Measurements from ENCODE around the gene CTBP2. TPM values are rescaled to one million over a fixed set of nuclear protein-coding genes. Genes with fewer than 3 reads are reported as not detected.

The CTBP2 gene
- total RNA-seq, 1 experiment from 2014 or later, result 191 TPM

GRCh38 chr10:125118701-125119100 lies 41.7 kb downstream of the CTBP2 start:
- TF ChIP-seq GRHL2 (CRISPR knock-in tag; IDR thresholded peaks at IDR 0.05; ENCODE audit: insufficient replicate concordance, severe bottlenecking) (no peak), MLX (CRISPR knock-in tag; IDR thresholded peaks at IDR 0.05) (no peak), IRF2 (CRISPR knock-in tag; IDR thresholded peaks at IDR 0.05; ENCODE audit: borderline replicate concordance, low read depth) (no peak), PREB (CRISPR knock-in tag; IDR thresholded peaks at IDR 0.05; ENCODE audit: borderline replicate concordance) (no peak), FOXP1 (CRISPR knock-in tag; IDR thresholded peaks at IDR 0.05; ENCODE audit: borderline replicate concordance) (no peak), RELA (CRISPR knock-in tag; IDR thresholded peaks at IDR 0.05; ENCODE audit: borderline replicate concordance) (no peak), AFF4 (CRISPR knock-in tag; IDR thresholded peaks at IDR 0.05; ENCODE audit: borderline replicate concordance) (no peak)
- ChIA-PET CTCF (interaction anchor here (1.0 to 1.5 kb wide), 3 partner anchors 16 to 71 kb away, joined by 3 to 5 read pairs (median 3); no protein-coding TSS in a partner anchor), POLR2A (no interaction called here)
- DNase-seq (ENCODE audit: low spot score) (no peak), ATAC-seq (no peak)
- Mint-ChIP-seq H3K27ac (peak overlapping the region; percentile 60), H3K9me3 (no peaks in the 10 kb centered on the region), H3K27me3 (ENCODE audit: low read depth) (no peaks in the 10 kb centered on the region), H3K36me3 (peaks cover 30% of the 10 kb centered on the region), H3K4me3 (no peak overlapping the region; the same call in 1 of the 2 replicates), H3K4me1 (peaks cover 89% of the 10 kb centered on the region)

- CTCF ChIA-PET, result interaction anchor here (1.5 kb wide), 1 partner anchor 16 kb away, joined by 3 read pairs; no protein-coding TSS in a partner anchor
- Mint-ChIP-seq H3K9me3 (no peaks in the 10 kb centered on the region), H3K27ac (peak overlapping the region; percentile 94), H3K27me3 (ENCODE audit: low read depth) (no peaks in the 10 kb centered on the region), H3K4me3 (no peak overlapping the region), H3K36me3 (peaks cover 30% of the 10 kb centered on the region), H3K4me1 (peaks cover 91% of the 10 kb centered on the region)
- no peak for ATAC-seq
- POLR2A ChIA-PET, result no interaction called here
- no peak for TF ChIP-seq ZNF138 (CRISPR knock-in tag; conservative IDR thresholded peaks at IDR 0.05)
- TF ChIP-seq E2F4 (CRISPR knock-in tag; IDR thresholded peaks at IDR 0.05; ENCODE audit: borderline replicate concordance, low read depth), result no peak
- TF ChIP-seq TEAD1 (CRISPR knock-in tag; IDR thresholded peaks at IDR 0.05), result no peak
- no peak for TF ChIP-seq ELF4 (CRISPR knock-in tag; IDR thresholded peaks at IDR 0.05; ENCODE audit: low read depth)
- TF ChIP-seq ZNF317 (CRISPR knock-in tag; IDR thresholded peaks at IDR 0.05; ENCODE audit: borderline replicate concordance, low read depth), result no peak
- DNase-seq (ENCODE audit: low spot score), result no peak
Measured at GRCh38 chr10:125118011-125118611, 42.3 kb downstream of the CTBP2 start.

GRCh38 chr10:125116652-125117310 lies 43.6 kb downstream of the CTBP2 start:
- H3K9me3 Mint-ChIP-seq, result no peaks in the 10 kb centered on the region
- peak overlapping the region; percentile 80 for H3K27ac Mint-ChIP-seq
- H3K27me3 Mint-ChIP-seq (ENCODE audit: low read depth), result no peaks in the 10 kb centered on the region
- peaks cover 18% of the 10 kb centered on the region; the same call in 1 of the 2 replicates for H3K36me3 Mint-ChIP-seq
- no peak for DNase-seq (ENCODE audit: low spot score)
- TF ChIP-seq SMAD4 (CRISPR knock-in tag; IDR thresholded peaks at IDR 0.05) (no peak), FOXP1 (CRISPR knock-in tag; IDR thresholded peaks at IDR 0.05; ENCODE audit: borderline replicate concordance) (0 out of 2 replicates have a peak, but pooled peaks have one; percentile 7), JUN (CRISPR knock-in tag; IDR thresholded peaks at IDR 0.05) (no peak), RELA (CRISPR knock-in tag; IDR thresholded peaks at IDR 0.05; ENCODE audit: borderline replicate concordance) (no peak)
- CTCF ChIA-PET, result interaction anchor here (1.0 kb wide), 1 partner anchor 69 kb away, joined by 3 read pairs; no protein-coding TSS in a partner anchor
- H3K4me3 Mint-ChIP-seq, result no peak overlapping the region
- POLR2A ChIA-PET, result interaction anchor here (0.5 kb wide), 1 partner anchor 149 kb away, joined by 6 read pairs; no protein-coding TSS in a partner anchor
- H3K4me1 Mint-ChIP-seq, result peaks cover 85% of the 10 kb centered on the region
- ATAC-seq, result no peak

Data from WTC11 (cell line).